ENCODE measurements around the gene HEY2. TPM values are rescaled to one million over a fixed set of nuclear protein-coding genes. Genes with fewer than 3 reads are reported as not detected.

The HEY2 gene
- 0.26 and 0.86 TPM in 2 replicates for total RNA-seq

GRCh38 chr6:125749173-125749864, at the start of gene HEY2:
HEY2 (plus strand) TSS chr6:125749632; CDS start chr6:125749777, 145 bp downstream.

GRCh38 chr6:125790358-125791150, 41.1 kb downstream of the HEY2 start, which contains the start of gene NCOA7:
NCOA7 (plus strand) TSS chr6:125790960; CDS start chr6:125815355, 24,395 bp downstream.

Other genes starting within 250 kb of the HEY2 start
- 29.3 and 37.0 TPM in 2 replicates for gene NCOA7, start 41.3 kb downstream of the HEY2 start, total RNA-seq
- 17.9 and 21.4 TPM in 2 replicates for gene HINT3, start 207.1 kb downstream of the HEY2 start, total RNA-seq
- gene TRMT11, start 236.9 kb downstream of the HEY2 start, total RNA-seq: 30.5 and 42.9 TPM in 2 replicates